C4-2B (cell line): Measurements from ENCODE around the gene FOLH1.

Experiments
- ZFX ChIP-seq: fragments of 450-650 bp; IDR thresholded peaks from 2 replicates; pipeline ENCODE4 v1.6.1; 2017
- TF ChIP-seq, protein P1 (sequence below): fragments of 450-650 bp; conservative IDR thresholded peaks from 2 replicates; pipeline ENCODE4 v1.5.1; 2017; ENCODE audit warnings: mild to moderate bottlenecking

DNA sequence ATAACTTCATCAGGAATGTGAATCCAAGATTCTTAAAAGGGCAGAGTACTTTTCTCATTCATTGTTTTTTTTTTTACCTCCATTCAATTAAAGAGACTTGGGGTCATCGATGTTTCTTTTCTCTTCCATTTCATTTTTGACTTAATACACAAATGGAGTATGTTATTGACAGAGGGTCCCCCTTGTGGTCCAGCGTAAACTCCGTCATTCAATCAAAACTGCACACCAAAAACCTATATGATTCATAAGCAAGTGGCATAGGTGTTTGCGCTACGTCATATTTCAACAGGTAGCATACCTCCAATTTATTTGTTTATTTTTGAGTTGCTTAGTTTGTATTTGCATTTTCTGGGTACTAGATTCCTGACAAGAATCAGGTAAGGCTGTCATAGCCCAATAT is 12.7 kb upstream of the FOLH1 start:
- TF ChIP-seq, protein P1, sequence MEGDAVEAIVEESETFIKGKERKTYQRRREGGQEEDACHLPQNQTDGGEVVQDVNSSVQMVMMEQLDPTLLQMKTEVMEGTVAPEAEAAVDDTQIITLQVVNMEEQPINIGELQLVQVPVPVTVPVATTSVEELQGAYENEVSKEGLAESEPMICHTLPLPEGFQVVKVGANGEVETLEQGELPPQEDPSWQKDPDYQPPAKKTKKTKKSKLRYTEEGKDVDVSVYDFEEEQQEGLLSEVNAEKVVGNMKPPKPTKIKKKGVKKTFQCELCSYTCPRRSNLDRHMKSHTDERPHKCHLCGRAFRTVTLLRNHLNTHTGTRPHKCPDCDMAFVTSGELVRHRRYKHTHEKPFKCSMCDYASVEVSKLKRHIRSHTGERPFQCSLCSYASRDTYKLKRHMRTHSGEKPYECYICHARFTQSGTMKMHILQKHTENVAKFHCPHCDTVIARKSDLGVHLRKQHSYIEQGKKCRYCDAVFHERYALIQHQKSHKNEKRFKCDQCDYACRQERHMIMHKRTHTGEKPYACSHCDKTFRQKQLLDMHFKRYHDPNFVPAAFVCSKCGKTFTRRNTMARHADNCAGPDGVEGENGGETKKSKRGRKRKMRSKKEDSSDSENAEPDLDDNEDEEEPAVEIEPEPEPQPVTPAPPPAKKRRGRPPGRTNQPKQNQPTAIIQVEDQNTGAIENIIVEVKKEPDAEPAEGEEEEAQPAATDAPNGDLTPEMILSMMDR: peak; percentile 4; the same call in 1 of the 2 replicates
- TF ChIP-seq ZFX: no peak
